Measurements from ENCODE around the gene DNASE1L2. TPM values are rescaled to one million over a fixed set of nuclear protein-coding genes. Genes with fewer than 3 reads are reported as not detected.

The DNASE1L2 gene
- total and polyA plus RNA-seq, 2 of the 4 experiments (the other 2 are of a cell fraction), result 0.18 to 0.75 TPM

GRCh38 chr16:2196162-2196980, 39.9 kb upstream of the DNASE1L2 start, which contains the start of gene CASKIN1:
CASKIN1 (minus strand) TSS chr16:2196605; CDS start chr16:2196432, 173 bp downstream.
- POLR2A ChIA-PET (ENCODE audit: unreplicated experiment), result no interaction called here
- peak; percentile 76 for ATAC-seq (ENCODE audit: low read depth)

More at GRCh38 chr16:2196162-2196980, 39.9 kb upstream of the DNASE1L2 start, which contains the start of gene CASKIN1:
- H3K4ac ChIP-seq (ENCODE audit: low read depth, low read length), result no peak within 1 kb of the TSS
- peak within 1 kb of the TSS; percentile 79 for H2AFZ ChIP-seq (replicated peaks; ENCODE audit: low read length, poor library complexity)
- H2BK120ac ChIP-seq (ENCODE audit: low read depth, low read length), result no peak within 1 kb of the TSS
- no peaks in the 10 kb centered on the region for H3K9me3 ChIP-seq (ENCODE audit: control insufficient read depth, insufficient read depth, low read length)
- no peak for TF ChIP-seq MAFK (IDR thresholded peaks at IDR 0.05; ENCODE audit: low read depth, low read length)
- no peak for TF ChIP-seq CHD1 (IDR thresholded peaks at IDR 0.05; ENCODE audit: low read depth, low read length)
- TF ChIP-seq RFX5 (IDR thresholded peaks at IDR 0.05; ENCODE audit: low read depth, low read length), result no peak
- TF ChIP-seq SMC3 (IDR thresholded peaks at IDR 0.05; ENCODE audit: low read depth, low read length), result no peak
- TF ChIP-seq ELK1 (IDR thresholded peaks at IDR 0.05; ENCODE audit: borderline replicate concordance, low read depth, low read length), result no peak
- no peak for TF ChIP-seq RCOR1 (IDR thresholded peaks at IDR 0.05; ENCODE audit: insufficient replicate concordance, low read length)
- TF ChIP-seq RAD21 (IDR thresholded peaks at IDR 0.05; ENCODE audit: low read length), result no peak
- TF ChIP-seq CEBPB (IDR thresholded peaks at IDR 0.05; ENCODE audit: low read depth, low read length), result no peak
- no peak for TF ChIP-seq USF2 (IDR thresholded peaks at IDR 0.05; ENCODE audit: low read depth, low read length)
- no peak for TF ChIP-seq MXI1 (IDR thresholded peaks at IDR 0.05; ENCODE audit: borderline replicate concordance, low read depth, low read length)
- TF ChIP-seq POLR2A (IDR thresholded peaks at IDR 0.05; ENCODE audit: low read depth, low read length), result no peak
- no peak for TF ChIP-seq CTCF (conservative IDR thresholded peaks at IDR 0.05; ENCODE audit: low read depth, low read length)
- dilution Hi-C loops (cut with HindIII; ENCODE audit: low sequenced_read_pairs, unreplicated experiment), result no loop called here
- H3K4me1 ChIP-seq (ENCODE audit: control insufficient read depth, insufficient read depth, low read length), result no peaks in the 10 kb centered on the region
- H2BK20ac ChIP-seq (ENCODE audit: low read depth, low read length), result no peak within 1 kb of the TSS
- in situ Hi-C loops (cut with MboI; ENCODE audit: low sequenced_read_pairs), result no loop called here
- no peak within 1 kb of the TSS for H3K56ac ChIP-seq (ENCODE audit: extremely low read depth, insufficient read depth, low read length)
- WGBS, 2 experiments (ENCODE audit: extremely low coverage in 2 of 2, insufficient read length in 1 of 2), result 1% methylated on average over 42 of the region's 129 CpGs; no CpG with 5 or more reads in 1 of the 2 experiments
- no peak within 1 kb of the TSS for H2AK5ac ChIP-seq (ENCODE audit: low read depth, low read length)
- no peaks in the 10 kb centered on the region; the same call in 1 of the 2 replicates for H4K20me1 ChIP-seq (ENCODE audit: insufficient read depth, low read length)
- no peak within 1 kb of the TSS for H4K8ac ChIP-seq (ENCODE audit: low read depth in 2 of 2, low read length in 2 of 2)
- CTCF ChIA-PET, result no interaction called here
- no peak within 1 kb of the TSS for H2BK5ac ChIP-seq (ENCODE audit: low read depth, low read length, poor library complexity, severe bottlenecking)
- H4K5ac ChIP-seq (ENCODE audit: low read depth, low read length), result no peak within 1 kb of the TSS
- H3K27me3 ChIP-seq (ENCODE audit: control insufficient read depth, insufficient read depth, low read length), result peaks cover 65% of the 10 kb centered on the region
- no peak within 1 kb of the TSS for H3K4me2 ChIP-seq (ENCODE audit: low read depth, low read length)
- no peaks in the 10 kb centered on the region for H3K79me1 ChIP-seq (ENCODE audit: low read depth in 1 of 2, low read length in 2 of 2)
- H3K23ac ChIP-seq (ENCODE audit: low read depth, low read length), result no peak within 1 kb of the TSS
- no peak within 1 kb of the TSS for H4K91ac ChIP-seq (ENCODE audit: insufficient read depth, low read depth, low read length)
- H2AK9ac ChIP-seq (replicated peaks; ENCODE audit: low read depth, low read length, poor library complexity), result no peak within 1 kb of the TSS
- DNase-seq, result no peak
- intact Hi-C loops (cut with micrococcal nuclease), result no loop called here
- H3K18ac ChIP-seq (ENCODE audit: low read depth, low read length), result no peak within 1 kb of the TSS
- H3K27ac ChIP-seq (ENCODE audit: insufficient read depth, low read length), result no peak within 1 kb of the TSS
- H3K36me3 ChIP-seq (ENCODE audit: control insufficient read depth, insufficient read depth, low read length), result no peaks in the 10 kb centered on the region
- no peak within 1 kb of the TSS for H3K9ac ChIP-seq (ENCODE audit: low read depth, low read length)
- no peak within 1 kb of the TSS for H3K14ac ChIP-seq (replicated peaks; ENCODE audit: low read depth, low read length)
- no peaks in the 10 kb centered on the region for H3K9me1 ChIP-seq (ENCODE audit: insufficient read depth, low read length)
- H2BK15ac ChIP-seq (ENCODE audit: low read depth, low read length), result no peak within 1 kb of the TSS
- peak within 1 kb of the TSS; percentile 39 for H3K4me3 ChIP-seq (ENCODE audit: insufficient read depth, low read depth, low read length)
- BruUV-seq (replicated peaks), result no TSS peak

Measured in IMR-90 (cell line).